Transverse colon (tissue), 3 donors: ENCODE measurements around the gene CTNNA1.

Source experiments
- EP300 ChIP-seq: sonication (generic); formaldehyde crosslinking; IDR thresholded peaks from one replicate; pipeline ENCODE4 v1.6.1; 2017; ENCODE audit warnings: antibody characterized with exemption, low read depth
- TF ChIP-seq, protein P1 (sequence below), 5 experiments: fragments of 200-600 bp in 3 of 5; fragments of 450-650 bp in 2 of 5; sonication (generic) in 3 of 5; IDR thresholded peaks; 1 replicate in 2 of 5; 2 replicates in 3 of 5; pipeline ENCODE4 v1.5.1; 2016 to 2017; ENCODE audit warnings: antibody characterized with exemption in 5 of 5, inconsistent platforms in 3 of 5, mild to moderate bottlenecking in 2 of 5, moderate library complexity in 1 of 5

DNA sequence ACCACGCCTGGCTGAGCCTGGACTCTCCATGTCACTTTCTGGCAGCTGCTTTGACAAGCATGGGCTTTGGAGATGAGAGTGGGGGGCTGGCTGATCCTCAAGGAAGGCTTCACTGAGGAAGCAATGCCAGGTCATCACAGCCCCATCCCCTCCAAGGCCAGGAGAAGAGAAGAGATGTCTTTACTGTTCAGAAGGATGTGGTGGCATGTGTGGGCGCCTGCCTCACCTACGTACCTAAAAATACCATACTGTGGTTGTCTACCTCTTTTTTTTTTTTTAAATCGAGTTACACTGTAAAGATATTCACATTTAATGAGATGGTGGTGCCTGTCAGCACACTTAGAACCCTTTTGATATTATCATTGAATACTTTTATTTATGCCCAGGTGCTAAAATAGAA, 26.4 kb upstream of the CTNNA1 start:
- TF ChIP-seq, protein P1, sequence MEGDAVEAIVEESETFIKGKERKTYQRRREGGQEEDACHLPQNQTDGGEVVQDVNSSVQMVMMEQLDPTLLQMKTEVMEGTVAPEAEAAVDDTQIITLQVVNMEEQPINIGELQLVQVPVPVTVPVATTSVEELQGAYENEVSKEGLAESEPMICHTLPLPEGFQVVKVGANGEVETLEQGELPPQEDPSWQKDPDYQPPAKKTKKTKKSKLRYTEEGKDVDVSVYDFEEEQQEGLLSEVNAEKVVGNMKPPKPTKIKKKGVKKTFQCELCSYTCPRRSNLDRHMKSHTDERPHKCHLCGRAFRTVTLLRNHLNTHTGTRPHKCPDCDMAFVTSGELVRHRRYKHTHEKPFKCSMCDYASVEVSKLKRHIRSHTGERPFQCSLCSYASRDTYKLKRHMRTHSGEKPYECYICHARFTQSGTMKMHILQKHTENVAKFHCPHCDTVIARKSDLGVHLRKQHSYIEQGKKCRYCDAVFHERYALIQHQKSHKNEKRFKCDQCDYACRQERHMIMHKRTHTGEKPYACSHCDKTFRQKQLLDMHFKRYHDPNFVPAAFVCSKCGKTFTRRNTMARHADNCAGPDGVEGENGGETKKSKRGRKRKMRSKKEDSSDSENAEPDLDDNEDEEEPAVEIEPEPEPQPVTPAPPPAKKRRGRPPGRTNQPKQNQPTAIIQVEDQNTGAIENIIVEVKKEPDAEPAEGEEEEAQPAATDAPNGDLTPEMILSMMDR (IDR thresholded peaks at IDR 0.05): no peak
- no peak for TF ChIP-seq EP300
